Left colon (tissue), 2 donors: ENCODE results near the gene MTMR2. TPM values are rescaled to one million over a fixed set of nuclear protein-coding genes. Genes with fewer than 3 reads are reported as not detected.

ENCODE experiments used
- ATAC-seq: fragments of 200-7000 bp; cut with Tn5 transposase; one replicate; pipeline ENCODE4 v1.9.1; 2020; ENCODE audit warnings: mild to moderate bottlenecking, moderate library complexity
- DNase-seq, 2 donors: peaks; one replicate each; pipeline ENCODE4 v3.0.0-alpha.2; 2020
- intact Hi-C, 2 donors: fragments of 100-400 bp; cut with DNase I in 1 of 2; cut with micrococcal nuclease in 1 of 2; formaldehyde crosslinking; loops; one replicate each; pipeline versions ENCODE4 v1.11.2 to v1.14.0; 2022; cut with DNase I, micrococcal nuclease
- total RNA-seq, 2 donors: library from RNA; stranded (reverse); fragmentation: NEBNext Ultra II Directional; extraction: Animal tissue kit (Norgen Biotek cat#: 25700); gene quantifications; one replicate each; pipeline ENCODE4 v1.2.1, GENCODE V29; 2021
- donor health status: DM: no; HTN: no; CAD: no.
- donor health status: DM: yes; HTN: yes; CAD: no.

Gene MTMR2
- total RNA-seq, 2 donors from 2014 or later, result 17.1 to 22.7 TPM

GRCh38 chr11:95793116-95793515, 130.8 kb downstream of the MTMR2 start:
- intact Hi-C loops, result no loop called here
- DNase-seq, result no peak
- ATAC-seq, result no peak

- intact Hi-C loops, result no loop called here
- DNase-seq (no peak), ATAC-seq (no peak)
Measured at GRCh38 chr11:95792700-95793099, 131.2 kb downstream of the MTMR2 start.

GRCh38 chr11:95792200-95792599, 131.7 kb downstream of the MTMR2 start:
- intact Hi-C loops, result no loop called here
- no peak for ATAC-seq
- peak in 1 of 2 donors; percentile 9 for DNase-seq

GRCh38 chr11:95791709-95792033, 132.2 kb downstream of the MTMR2 start:
- ATAC-seq (no peak), DNase-seq (no peak)
- intact Hi-C loops, result no loop called here

GRCh38 chr11:95790933-95791708, 132.8 kb downstream of the MTMR2 start:
- DNase-seq (peak; percentile 73 to 78), ATAC-seq (peak; percentile 15)
- intact Hi-C loops, result no loop called here

GRCh38 chr11:95790123-95790932, 133.6 kb downstream of the MTMR2 start, which contains the start of gene CEP57:
TSS of gene CEP57 (plus strand) at chr11:95790498. CDS start at chr11:95790699, 201 bp downstream.
- intact Hi-C loops, result no loop called here
- DNase-seq (peak; percentile 95 to 97), ATAC-seq (peak; percentile 83)

GRCh38 chr11:95789506-95790122, 134.3 kb downstream of the MTMR2 start, which contains the start of gene FAM76B:
TSS of gene FAM76B (minus strand) at chr11:95789782. CDS start at chr11:95789478, 304 bp downstream.
- intact Hi-C loops, result no loop called here
- ATAC-seq, result peak; percentile 86
- peak; percentile 97 to 98 for DNase-seq

GRCh38 chr11:95788921-95789505, 134.9 kb downstream of the MTMR2 start:
- intact Hi-C loops, result no loop called here
- ATAC-seq (no peak), DNase-seq (peak in 1 of 2 donors; percentile 46)

Other genes with a start within 250 kb of the MTMR2 start
- gene FAM76B, start 134.3 kb downstream of the MTMR2 start, total RNA-seq, result 10 to 100 TPM; 14.5 to 16.8 TPM
- gene CEP57, start 133.6 kb downstream of the MTMR2 start, total RNA-seq, result 10 to 100 TPM; 29.4 to 31.7 TPM